Astrocyte of the spinal cord (primary cell): ENCODE measurements around the gene PTRH1.

Experiments used
- DNase-seq: peaks from one replicate; pipeline ENCODE4 v3.0.0; 2011; ENCODE audit warnings: low read depth, low spot score
- H3K4me3 ChIP-seq: 2 replicates; pipeline ENCODE4 v1.5.1; 2011; ENCODE audit warnings: low read depth, mild to moderate bottlenecking, low read length, moderate library complexity
- CTCF ChIP-seq: IDR thresholded peaks from 2 replicates; pipeline ENCODE4 v1.5.1; 2012; ENCODE audit warnings: low read depth, mild to moderate bottlenecking, low read length, inconsistent platforms
- in situ Hi-C: cut with HindIII; loops from 2 replicates; pipeline ENCODE4 v1.10.0; 2017; ENCODE audit warnings: low sequenced_read_pairs

Gene PTRH1

GRCh38 chr9:127728808-127729207, 13.3 kb upstream of the PTRH1 start:
- no peak for TF ChIP-seq CTCF
- in situ Hi-C loops: no loop called here
- DNase-seq: no peak
- H3K4me3 ChIP-seq: no peak overlapping the region

GRCh38 chr9:127726871-127727270, 11.4 kb upstream of the PTRH1 start:
- no peak for DNase-seq
- in situ Hi-C loops: no loop called here
- no peak overlapping the region for H3K4me3 ChIP-seq
- TF ChIP-seq CTCF: no peak

GRCh38 chr9:127724012-127724411, 8.5 kb upstream of the PTRH1 start:
- TF ChIP-seq CTCF: no peak
- no peak overlapping the region for H3K4me3 ChIP-seq
- DNase-seq: no peak
- in situ Hi-C loops: no loop called here

GRCh38 chr9:127723444-127723843, 8.0 kb upstream of the PTRH1 start:
- no peak for TF ChIP-seq CTCF
- H3K4me3 ChIP-seq: no peak overlapping the region
- in situ Hi-C loops: no loop called here
- DNase-seq: peak; percentile 81

GRCh38 chr9:127723013-127723412, 7.5 kb upstream of the PTRH1 start:
- no peak for DNase-seq
- in situ Hi-C loops: no loop called here
- no peak for TF ChIP-seq CTCF
- no peak overlapping the region for H3K4me3 ChIP-seq

- in situ Hi-C loops: no loop called here
- DNase-seq: no peak
- no peak overlapping the region for H3K4me3 ChIP-seq
- no peak for TF ChIP-seq CTCF
Observed at GRCh38 chr9:127722055-127722745, 6.7 kb upstream of the PTRH1 start.
